Bronchial epithelial cell (primary cell): ENCODE data around the gene FBXO31. TPM values are rescaled to one million over a fixed set of nuclear protein-coding genes. Genes with fewer than 3 reads are reported as not detected.

Experiments
- DNase-seq: peaks from one replicate; pipeline ENCODE4 v3.0.0-alpha.2; 2010; ENCODE audit warnings: low read depth
- FAIRE-seq: peaks from 2 replicates; lab custom pipeline; 2011; peaks lifted over from hg19 to GRCh38; lab: Jason Lieb, UNC
- H3K27me3 ChIP-seq: 2 replicates; pipeline ENCODE4 v1.5.1; 2011; ENCODE audit warnings: low read length; ENCODE audit not compliant: control insufficient read depth, insufficient read depth
- H3K36me3 ChIP-seq: 2 replicates; pipeline ENCODE4 v1.5.1; 2011; ENCODE audit warnings: low read length; ENCODE audit not compliant: control insufficient read depth, insufficient read depth
- H3K4me3 ChIP-seq: 2 replicates; pipeline ENCODE4 v1.5.1; 2011; ENCODE audit warnings: mild to moderate bottlenecking, low read depth, low read length, control low read depth
- total RNA-seq: library from RNA; depleted of rRNA; stranded (reverse); fragments of >200 nt; gene quantifications from 2 replicates; pipeline ENCODE4 v1.2.1, GENCODE V29; 2014
- TF ChIP-seq, protein P1 (sequence below): IDR thresholded peaks from 2 replicates; pipeline ENCODE4 v1.5.1; 2011; ENCODE audit warnings: mild to moderate bottlenecking, moderate library complexity, low read length, control low read depth, inconsistent platforms; ENCODE audit not compliant: insufficient read depth, severe bottlenecking

FBXO31 gene
- total RNA-seq, 1 donor from 2014 or later: 24.7 TPM

DNA sequence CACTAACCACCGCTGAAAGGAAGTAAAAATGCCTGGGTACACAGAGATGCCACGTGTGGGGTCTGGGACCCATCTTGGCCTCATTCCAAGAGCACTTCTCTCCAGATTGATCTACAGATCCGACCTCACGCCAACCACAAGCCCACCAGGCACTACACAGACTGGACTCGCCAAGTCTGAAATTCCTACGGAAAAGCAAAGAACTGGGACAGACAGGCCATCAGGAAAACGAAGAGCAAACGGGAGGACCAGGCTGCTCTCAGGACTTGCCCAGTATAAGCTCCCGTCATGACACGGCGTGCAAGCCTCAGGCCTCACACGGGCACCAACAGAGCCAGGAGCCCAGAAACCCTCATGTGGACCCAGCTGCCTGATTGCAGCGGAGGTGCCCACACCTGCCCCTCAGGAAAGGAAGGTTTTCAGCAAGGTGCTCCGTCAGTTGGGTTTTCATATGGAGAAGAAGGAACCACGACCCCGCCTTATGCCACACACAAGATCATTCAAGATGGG lies 46.3 kb downstream of the FBXO31 start:
- FAIRE-seq: no peak
- H3K27me3 ChIP-seq: no peaks in the 10 kb centered on the region

DNA sequence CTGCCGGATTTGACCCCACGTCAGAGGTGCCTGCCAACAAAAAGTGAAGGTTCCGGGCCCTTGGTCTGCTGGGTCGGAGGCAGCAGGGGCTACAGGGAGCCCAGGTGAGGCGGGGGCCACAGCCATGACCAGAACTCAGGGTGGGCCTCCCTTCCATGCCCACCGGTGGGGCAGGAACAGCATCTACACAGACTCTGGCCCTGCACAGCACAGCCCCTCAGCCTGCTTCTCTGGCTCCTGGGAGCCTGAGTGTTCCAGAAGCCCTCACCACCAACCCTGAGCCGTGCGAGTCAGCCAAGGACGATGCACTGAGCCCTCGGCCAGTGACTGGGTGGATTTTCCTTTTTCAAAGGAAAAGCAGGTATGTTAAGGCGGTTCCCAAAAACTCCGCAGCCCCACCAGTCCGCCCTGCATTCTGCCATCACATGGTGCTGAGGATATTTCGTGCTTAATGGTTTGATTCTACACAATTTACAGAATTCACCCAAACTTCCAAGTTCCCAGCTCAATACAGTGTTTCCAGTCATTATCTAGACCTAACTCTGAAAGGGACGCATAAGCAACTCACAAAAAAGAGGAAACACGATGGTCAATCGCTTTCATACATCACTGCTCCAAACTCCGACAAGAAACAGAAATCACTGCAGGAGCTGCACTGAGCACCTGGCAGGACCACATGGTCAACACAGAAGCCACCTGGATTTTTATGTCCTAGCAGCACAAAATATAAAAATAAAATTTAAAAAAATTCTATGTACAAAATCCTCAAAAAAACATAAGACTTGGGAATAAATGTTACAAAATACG lies 46.9 kb downstream of the FBXO31 start:
- no peak for DNase-seq
- Histone ChIP-seq H3K4me3 (no peak overlapping the region), H3K36me3 (peaks cover 29% of the 10 kb centered on the region), H3K27me3 (no peaks in the 10 kb centered on the region)
- FAIRE-seq: no peak
- TF ChIP-seq, protein P1, sequence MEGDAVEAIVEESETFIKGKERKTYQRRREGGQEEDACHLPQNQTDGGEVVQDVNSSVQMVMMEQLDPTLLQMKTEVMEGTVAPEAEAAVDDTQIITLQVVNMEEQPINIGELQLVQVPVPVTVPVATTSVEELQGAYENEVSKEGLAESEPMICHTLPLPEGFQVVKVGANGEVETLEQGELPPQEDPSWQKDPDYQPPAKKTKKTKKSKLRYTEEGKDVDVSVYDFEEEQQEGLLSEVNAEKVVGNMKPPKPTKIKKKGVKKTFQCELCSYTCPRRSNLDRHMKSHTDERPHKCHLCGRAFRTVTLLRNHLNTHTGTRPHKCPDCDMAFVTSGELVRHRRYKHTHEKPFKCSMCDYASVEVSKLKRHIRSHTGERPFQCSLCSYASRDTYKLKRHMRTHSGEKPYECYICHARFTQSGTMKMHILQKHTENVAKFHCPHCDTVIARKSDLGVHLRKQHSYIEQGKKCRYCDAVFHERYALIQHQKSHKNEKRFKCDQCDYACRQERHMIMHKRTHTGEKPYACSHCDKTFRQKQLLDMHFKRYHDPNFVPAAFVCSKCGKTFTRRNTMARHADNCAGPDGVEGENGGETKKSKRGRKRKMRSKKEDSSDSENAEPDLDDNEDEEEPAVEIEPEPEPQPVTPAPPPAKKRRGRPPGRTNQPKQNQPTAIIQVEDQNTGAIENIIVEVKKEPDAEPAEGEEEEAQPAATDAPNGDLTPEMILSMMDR: no peak

More for the DNA sequence above, 46.3 kb downstream of the FBXO31 start:
- TF ChIP-seq, protein P1: no peak
- peaks cover 34% of the 10 kb centered on the region for H3K36me3 ChIP-seq
- no peak for DNase-seq
- no peak overlapping the region for H3K4me3 ChIP-seq

DNA sequence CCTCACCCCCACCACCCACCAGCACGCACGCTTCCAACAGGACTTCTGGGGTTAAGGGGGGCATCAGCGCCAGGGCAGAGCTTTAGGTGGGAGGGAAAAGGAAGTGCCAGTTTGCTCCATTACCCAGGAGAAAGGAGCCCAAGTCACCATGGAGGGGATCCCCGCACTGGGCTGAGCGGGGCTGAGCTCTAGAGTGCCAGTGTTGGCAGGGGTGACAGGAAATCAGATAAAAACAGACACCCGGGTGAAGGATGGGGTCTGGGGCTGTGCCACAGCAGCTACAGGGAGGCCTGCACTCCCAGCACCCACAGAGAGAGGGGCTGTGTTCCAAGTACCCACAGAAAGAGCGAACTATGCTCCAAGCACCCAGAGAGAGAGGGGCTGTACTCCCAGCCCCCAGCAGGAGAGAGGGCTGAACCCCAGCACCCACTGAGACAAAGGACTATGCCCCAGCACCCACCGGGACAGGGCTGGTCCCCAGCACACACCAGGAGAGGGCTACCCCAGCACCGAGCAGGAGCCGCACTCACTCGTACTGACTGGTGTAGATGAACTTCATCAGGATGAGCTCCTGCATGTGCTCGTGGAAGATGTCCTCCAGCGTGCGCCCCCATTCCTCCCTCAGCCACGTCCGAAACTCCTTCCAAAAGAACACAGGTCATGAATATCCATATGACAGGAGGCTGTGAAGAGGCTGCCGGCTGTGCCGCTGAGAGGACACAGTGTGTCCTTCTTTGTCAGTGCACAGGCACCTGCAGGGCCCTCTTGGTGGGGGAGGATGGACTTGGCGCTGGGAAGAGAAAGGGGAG lies 47.7 kb downstream of the FBXO31 start:
- DNase-seq (no peak), FAIRE-seq (no peak)
- Histone ChIP-seq H3K4me3 (no peak overlapping the region), H3K36me3 (peaks cover 33% of the 10 kb centered on the region), H3K27me3 (no peaks in the 10 kb centered on the region)
- TF ChIP-seq, protein P1: no peak

DNA sequence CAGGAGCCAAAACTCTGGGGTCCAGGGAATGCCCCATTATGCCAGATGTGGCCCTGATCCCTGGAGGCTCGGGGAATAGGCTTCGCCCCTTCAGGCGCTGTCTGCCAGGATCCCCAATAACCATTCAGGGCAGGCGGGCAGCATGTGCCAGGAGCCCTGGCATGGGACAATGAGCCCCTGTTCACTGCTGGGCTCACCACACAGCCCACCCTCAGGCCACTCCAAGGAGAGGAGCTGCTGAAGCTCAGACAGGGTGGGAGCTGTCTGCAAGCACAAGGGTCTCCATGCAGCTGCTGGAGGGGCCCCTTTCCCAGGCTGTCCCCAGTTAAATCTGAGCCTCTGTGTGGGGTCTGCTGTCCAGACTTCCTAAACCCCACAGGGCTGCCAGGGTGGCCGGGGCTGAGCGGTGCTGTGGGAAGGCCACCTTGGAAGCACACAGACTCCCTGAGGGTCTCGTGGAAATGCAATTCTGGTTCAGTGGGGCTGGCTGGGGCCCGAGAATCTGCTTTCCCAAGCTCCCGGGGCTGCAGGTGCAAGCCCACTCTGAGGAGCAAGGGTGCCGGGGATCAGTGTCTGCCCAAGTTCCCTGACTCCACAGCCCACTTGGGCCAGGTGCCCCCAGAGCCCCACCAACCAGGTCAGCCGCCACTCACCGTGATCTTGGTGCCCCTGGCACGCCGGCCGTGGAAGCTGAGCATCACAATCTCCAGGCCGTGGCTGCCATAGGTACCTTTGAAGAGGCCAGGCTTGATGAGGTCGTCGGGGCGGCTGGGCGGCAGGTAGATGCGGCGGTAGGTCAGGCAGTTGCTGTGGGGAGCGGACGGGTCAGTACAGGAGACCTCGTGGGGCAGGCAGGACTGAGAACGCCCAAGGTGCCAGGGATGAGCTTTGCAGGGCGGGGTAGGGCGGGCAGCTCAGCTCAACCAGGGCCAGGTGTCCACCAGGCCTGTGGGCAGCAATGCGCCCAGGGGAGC lies 48.6 kb downstream of the FBXO31 start:
- FAIRE-seq: no peak
- no peak for DNase-seq
- Histone ChIP-seq H3K36me3 (peaks cover 39% of the 10 kb centered on the region), H3K4me3 (no peak overlapping the region), H3K27me3 (no peaks in the 10 kb centered on the region)
- TF ChIP-seq, protein P1: no peak
